GM20431 (cell line): ENCODE results near the gene KRTAP19-3.
"Not testable (repeated sequence)": the region's sequence is repeated elsewhere in the genome, so short reads cannot be mapped to it uniquely, and the experiment has no call there.

ENCODE experiments used
- in situ Hi-C: fragments of 300-500 bp; cut with MseI, MboI; formaldehyde crosslinking; loops from one replicate; pipeline ENCODE4 v1.15.0; 2020; ENCODE audit warnings: low sequenced_read_pairs; ENCODE audit not compliant: unreplicated experiment

Gene KRTAP19-3

GRCh38 chr21:30491963-30492428, at the start of gene KRTAP19-3:
KRTAP19-3 (minus strand) TSS chr21:30492013; CDS start chr21:30491957, 56 bp downstream.
- in situ Hi-C loops = no loop called here

- in situ Hi-C loops = no loop called here
Observed at GRCh38 chr21:30518876-30519275, 27.1 kb upstream of the KRTAP19-3 start.

DNA sequence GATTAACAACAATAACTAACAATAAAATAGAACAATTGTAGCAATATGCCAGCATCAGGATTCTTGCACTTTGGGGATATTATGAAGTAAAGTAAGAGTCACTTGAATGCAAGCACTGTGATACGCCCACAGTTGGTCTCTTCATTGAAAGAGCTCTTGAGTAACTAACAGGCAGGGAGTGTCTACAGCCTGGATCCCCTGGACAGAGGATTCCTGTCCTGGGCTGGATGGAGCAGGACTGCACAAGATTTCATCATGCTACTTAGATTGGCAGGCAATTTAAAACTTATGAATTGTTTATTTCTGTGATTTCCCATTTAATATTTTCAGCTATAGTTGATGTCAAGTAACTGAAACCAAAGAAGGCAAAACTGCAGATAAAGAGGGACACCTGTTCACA, 23.9 kb upstream of the KRTAP19-3 start:
- in situ Hi-C loops = no loop called here

GRCh38 chr21:30505621-30506205, 13.9 kb upstream of the KRTAP19-3 start:
- in situ Hi-C loops = not testable (repeated sequence)

DNA sequence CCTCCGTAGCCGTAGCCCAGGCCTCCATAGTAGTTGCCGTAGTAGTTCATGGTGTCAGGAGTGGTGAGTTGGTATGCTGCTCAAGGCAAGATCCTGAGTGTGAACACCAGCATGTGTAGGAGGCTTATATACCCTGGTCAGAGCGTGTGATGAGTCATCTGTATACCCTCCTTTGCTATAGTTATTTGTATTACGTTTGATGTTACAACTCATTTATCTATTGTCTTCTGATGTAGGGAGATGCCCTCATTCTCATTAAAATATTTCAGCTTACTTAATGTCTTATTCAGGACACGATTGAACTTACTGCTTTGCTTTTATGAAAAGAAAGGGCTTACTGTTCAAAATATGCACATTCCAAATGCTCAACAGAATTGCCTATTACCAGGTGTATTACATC, 10.2 kb upstream of the KRTAP19-3 start, which contains the start of gene KRTAP19-5:
Gene KRTAP19-5, minus strand, starts transcription at position 101 of the 400 bp plus-strand sequence. Its CDS starts 51 bp downstream, at position 50.
- in situ Hi-C loops = no loop called here

GRCh38 chr21:30497065-30497464, 5.3 kb upstream of the KRTAP19-3 start, which contains the start of gene KRTAP19-4:
KRTAP19-4 (minus strand) TSS chr21:30497165; CDS start chr21:30497110, 55 bp downstream.
- in situ Hi-C loops = no loop called here

DNA sequence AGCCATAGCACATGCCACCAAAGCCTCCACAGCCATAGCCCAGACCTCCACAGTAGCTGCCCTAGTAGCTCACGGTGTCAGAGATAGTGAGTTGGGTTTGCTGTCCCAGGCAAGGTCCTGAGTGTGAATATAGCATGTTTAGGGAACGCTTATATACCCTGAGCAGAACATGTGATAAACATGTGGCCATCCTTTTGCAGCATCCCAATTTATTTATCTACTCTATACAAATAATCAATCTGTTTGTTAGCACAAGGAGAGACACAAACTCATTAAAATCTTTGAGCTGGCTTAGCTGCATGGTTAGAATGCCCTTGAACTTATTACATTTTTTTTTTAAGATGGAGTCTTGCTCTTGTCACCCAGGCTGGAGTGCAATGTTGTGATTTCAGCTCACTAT, 4.5 kb downstream of the KRTAP19-3 start, which contains the start of gene KRTAP19-2:
Gene KRTAP19-2, minus strand, starts transcription at position 101 of the 400 bp plus-strand sequence. Its CDS starts 88 bp downstream, at position 13.
- in situ Hi-C loops = no loop called here

- in situ Hi-C loops = no loop called here
Observed at GRCh38 chr21:30486180-30486579, 5.6 kb downstream of the KRTAP19-3 start.

GRCh38 chr21:30482130-30482529, 9.7 kb downstream of the KRTAP19-3 start:
- in situ Hi-C loops = no loop called here

- in situ Hi-C loops = no loop called here
Observed at GRCh38 chr21:30480145-30480544, 11.7 kb downstream of the KRTAP19-3 start, which contains the start of gene KRTAP19-1. KRTAP19-1 (minus strand) TSS chr21:30480367; CDS start chr21:30480317, 50 bp downstream.

GRCh38 chr21:30479259-30479658, 12.6 kb downstream of the KRTAP19-3 start:
- in situ Hi-C loops = no loop called here

DNA sequence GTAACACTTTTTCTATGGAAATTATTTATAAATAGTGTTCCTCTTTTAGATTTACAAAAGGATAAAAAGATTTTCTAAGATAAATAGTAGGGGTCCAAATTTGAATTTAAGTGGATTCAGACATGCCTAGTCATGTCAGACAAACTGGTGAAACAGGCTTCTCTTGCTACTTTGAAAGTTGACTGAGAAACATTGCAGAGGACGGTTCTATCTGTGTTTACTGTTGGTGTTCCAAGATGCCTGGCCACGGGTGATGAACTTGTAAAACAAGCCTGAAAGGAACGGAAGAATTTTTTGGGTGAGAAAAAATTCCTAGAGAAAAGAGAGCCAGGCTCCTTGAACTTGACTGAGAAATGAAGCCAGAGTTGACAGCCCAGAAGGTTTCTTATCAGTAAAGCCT, 13.8 kb downstream of the KRTAP19-3 start:
- in situ Hi-C loops = no loop called here

DNA sequence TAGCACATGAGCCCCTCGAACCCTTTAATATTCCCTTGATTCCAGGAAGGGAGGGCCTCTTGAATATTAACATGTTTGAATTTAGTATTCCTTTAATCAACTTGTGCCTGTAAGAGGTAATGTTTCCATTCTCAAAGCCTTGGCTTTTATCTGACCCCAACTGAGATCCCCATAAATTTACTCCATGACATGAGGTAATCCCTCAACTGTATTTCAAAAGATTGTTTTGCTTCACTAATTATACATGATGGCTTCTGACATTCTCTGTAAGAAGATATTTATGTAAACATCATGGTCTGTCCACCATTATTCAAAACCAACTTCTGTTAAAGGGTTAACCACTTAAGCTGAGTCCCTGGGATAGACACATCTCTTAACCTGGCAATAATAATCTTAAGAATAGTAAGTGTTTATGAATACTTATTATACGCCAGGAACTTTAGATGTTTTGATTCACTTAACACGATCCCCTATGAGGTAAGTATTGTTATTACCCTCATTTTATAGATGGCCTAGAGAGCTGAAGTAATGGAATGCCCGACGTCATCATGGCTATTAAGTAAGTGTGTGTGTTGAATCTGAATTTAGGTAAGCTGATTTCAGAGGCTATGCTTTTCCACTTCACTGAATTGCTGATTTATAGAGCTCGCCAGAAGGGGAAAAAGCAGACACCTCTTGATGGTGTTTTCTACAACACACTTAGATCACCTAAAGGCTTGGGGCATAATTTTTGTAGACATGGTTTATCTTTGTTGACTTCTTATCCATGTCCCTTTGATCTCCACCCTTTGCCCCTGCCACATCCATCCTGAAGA, 22.7 kb downstream of the KRTAP19-3 start:
- in situ Hi-C loops = no loop called here

GRCh38 chr21:30463713-30464112, 28.1 kb downstream of the KRTAP19-3 start:
- in situ Hi-C loops = no loop called here

- in situ Hi-C loops = no loop called here
Observed at GRCh38 chr21:30448514-30448913, 43.3 kb downstream of the KRTAP19-3 start.

- in situ Hi-C loops = no loop called here
Observed at GRCh38 chr21:30447056-30447455, 44.8 kb downstream of the KRTAP19-3 start.

DNA sequence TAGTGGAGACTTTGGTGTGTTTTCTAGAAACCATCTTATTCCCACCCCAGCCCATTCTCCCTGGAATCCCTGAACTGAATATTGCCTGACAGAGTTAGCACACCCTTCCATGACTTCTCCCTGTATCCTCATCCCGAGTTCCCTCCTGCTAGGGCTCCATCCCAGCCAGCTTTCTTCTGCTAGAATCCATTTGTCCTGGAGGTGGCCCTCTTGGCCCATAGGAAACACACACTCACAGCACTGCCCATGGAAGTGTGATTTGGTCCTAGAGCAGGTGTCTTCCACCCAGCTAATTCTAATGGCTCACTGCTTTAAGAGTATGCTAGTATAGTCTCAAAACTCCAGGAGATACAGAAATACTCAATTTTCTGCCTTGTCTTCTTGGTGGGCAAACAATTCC, 47.6 kb downstream of the KRTAP19-3 start:
- in situ Hi-C loops = no loop called here

DNA sequence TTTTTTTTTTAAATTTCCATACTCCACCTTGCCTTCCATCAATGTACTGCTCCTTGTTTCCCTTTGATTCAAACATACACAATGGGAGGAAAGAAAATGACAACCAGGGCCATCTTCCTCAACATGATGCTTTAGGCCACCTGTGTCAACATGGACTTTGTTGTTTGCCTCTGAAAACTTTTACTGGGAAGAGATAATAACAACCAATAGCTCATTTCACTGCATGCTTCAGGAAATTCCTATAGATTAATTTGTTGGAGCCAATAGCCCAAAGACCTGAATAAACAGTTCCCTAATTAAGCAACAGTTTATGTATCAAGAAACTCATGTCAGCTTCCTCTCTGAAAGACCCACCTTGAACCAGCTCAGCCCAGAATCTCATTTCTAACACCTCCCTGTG, 48.6 kb downstream of the KRTAP19-3 start:
- in situ Hi-C loops = no loop called here
